HG03432 (cell line): ENCODE results near the gene HAPLN2.

ENCODE experiments used
- ATAC-seq: cut with Tn5 transposase; IDR thresholded peaks from one replicate; pipeline ENCODE4 v1.9.1; 2021; ENCODE audit warnings: mild to moderate bottlenecking, moderate library complexity; ENCODE audit not compliant: unreplicated experiment

HAPLN2 gene

GRCh38 chr1:156643778-156644092 is 24.5 kb downstream of the HAPLN2 start:
- ATAC-seq, result no peak

DNA sequence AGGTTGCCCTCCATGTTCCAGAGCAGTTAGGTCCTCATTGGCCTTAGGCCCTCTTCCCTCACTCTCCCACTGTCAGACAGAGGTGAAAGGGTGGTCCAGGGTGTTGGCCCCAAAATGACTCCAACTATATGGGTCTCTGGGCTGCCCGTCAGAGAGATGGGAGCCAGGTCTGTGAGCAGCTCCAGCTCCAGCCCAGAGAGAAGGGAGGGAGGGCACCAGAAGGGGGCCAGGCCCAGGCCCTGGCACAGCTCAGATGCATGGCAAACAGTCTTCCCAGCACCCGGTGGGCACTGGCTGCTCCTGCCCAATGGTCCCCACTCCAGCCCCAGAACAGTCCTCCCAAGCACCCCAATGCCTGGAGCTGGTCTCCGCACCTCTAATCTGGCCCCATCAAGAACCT is 24.9 kb downstream of the HAPLN2 start:
- ATAC-seq, result no peak

DNA sequence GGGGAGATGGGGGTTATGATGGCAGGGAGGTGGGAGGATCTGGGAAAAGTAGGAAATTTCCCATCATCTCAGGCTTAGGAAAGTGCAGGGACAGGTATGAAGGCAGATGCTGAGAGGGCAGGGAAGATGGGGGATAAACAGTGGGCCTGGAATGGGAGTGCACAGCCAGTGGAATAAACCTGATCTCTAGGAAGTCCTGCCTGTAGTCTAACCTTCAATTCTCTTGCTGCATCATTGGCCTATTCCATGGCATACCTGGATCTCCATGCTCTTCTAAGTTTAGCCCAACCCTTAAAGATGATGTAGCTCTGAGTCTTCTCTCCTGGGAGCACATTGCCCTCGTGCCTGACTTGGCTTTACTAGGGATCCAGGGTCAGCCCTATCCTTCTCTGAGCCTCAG is 25.4 kb downstream of the HAPLN2 start:
- ATAC-seq, result no peak

DNA sequence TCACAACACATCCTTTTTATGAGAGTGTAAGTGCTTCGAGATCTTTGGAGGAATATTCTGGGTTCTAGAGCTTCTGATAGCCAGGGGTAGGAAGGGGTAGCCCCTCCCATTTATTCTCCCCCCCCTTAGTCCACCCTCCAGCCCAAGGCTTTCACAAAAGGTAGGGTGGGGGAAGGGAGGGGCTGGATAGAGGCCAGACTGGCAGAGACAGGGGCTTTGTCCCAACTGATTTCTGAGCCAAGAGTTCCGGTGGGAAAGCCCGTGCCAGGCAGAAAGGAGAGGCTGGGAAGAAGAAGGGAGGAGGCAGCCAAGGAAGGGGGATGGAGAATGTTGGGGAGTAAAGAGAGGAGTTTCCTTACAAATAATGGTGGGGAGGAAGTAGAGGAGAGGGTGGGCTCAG is 25.8 kb downstream of the HAPLN2 start:
- ATAC-seq, result no peak

DNA sequence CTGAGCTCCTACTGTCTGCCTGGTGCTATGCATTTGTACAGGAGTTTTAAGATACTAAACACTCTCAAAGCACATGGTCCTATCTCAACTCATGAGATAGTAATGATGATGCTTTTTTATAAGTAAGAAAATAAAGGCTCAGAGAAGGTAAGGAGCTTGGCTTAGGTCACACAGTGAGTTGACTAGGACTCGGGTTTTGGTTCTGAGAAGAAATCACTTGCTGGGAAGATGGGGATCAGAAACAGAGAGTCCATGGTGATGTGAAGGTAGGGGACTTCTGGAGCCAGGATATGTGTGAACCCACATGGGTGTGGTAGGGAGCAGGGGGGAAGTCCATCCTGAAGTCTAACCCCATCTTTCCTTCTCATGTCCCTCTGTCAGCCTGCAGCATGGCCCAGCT is 26.5 kb downstream of the HAPLN2 start:
- no peak for ATAC-seq

- ATAC-seq, result no peak
Observed at GRCh38 chr1:156646738-156647211, 27.6 kb downstream of the HAPLN2 start.

GRCh38 chr1:156647351-156647750 is 28.1 kb downstream of the HAPLN2 start:
- ATAC-seq, result no peak

DNA sequence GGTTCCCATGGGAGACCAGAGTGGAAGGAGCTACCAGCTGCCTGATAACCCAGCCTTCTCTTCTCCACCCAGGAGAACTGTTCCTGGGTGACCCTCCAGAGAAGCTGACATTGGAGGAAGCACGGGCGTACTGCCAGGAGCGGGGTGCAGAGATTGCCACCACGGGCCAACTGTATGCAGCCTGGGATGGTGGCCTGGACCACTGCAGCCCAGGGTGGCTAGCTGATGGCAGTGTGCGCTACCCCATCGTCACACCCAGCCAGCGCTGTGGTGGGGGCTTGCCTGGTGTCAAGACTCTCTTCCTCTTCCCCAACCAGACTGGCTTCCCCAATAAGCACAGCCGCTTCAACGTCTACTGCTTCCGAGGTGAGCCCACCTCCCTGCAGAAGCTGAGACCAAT is 29.3 kb downstream of the HAPLN2 start:
- ATAC-seq, result no peak

DNA sequence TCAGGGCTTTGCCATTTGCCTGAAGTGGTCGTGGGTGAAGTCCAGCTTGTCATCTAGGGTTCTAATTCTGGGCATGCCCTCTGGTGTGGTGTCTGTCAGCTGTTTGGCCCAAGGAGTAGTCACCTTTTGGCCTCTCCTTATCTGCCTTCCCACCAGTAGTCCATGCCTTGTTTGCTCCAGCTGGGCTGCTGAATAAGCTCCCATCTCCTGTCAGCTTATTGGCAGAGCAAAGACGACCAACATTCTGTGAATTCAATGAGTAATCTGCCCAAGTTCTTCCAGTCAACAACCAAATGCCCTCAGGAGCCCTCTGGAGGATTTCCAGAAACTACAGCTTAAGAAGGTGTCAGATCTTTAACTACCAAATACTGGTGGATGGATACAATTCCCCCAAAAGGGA is 29.7 kb downstream of the HAPLN2 start:
- no peak for ATAC-seq

DNA sequence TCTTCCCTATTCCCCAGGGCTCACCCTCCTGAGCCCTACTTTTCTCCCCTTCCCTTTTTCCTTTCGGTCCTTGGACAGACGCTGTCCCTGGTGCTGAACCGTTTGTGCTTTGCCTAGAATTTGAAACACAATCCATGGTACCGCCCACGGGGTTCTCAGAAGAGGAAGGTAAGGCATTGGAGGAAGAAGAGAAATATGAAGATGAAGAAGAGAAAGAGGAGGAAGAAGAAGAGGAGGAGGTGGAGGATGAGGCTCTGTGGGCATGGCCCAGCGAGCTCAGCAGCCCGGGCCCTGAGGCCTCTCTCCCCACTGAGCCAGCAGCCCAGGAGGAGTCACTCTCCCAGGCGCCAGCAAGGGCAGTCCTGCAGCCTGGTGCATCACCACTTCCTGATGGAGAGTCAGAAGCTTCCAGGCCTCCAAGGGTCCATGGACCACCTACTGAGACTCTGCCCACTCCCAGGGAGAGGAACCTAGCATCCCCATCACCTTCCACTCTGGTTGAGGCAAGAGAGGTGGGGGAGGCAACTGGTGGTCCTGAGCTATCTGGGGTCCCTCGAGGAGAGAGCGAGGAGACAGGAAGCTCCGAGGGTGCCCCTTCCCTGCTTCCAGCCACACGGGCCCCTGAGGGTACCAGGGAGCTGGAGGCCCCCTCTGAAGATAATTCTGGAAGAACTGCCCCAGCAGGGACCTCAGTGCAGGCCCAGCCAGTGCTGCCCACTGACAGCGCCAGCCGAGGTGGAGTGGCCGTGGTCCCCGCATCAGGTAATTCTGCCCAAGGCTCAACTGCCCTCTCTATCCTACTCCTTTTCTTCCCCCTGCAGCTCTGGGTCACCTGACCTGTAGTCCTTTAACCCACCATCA is 33.1 kb downstream of the HAPLN2 start:
- ATAC-seq, result no peak

DNA sequence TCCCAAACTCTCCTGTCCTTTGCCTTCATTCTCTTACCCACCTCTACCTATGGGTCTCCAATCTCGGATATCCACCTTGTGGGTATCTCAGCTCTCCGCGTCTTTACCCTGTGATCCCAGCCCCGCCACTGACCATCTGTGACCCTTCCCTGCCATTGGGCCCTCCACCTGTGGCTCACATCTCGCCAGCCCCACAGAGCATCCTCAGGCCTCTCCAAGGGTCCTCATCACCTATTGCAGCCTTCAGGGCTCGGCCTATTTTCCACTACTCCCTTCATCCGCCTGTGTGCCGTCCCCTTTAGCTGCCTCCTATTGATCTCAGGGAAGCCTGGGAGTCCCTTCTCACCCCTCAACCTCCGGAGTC is 33.8 kb downstream of the HAPLN2 start:
- ATAC-seq, result no peak

DNA sequence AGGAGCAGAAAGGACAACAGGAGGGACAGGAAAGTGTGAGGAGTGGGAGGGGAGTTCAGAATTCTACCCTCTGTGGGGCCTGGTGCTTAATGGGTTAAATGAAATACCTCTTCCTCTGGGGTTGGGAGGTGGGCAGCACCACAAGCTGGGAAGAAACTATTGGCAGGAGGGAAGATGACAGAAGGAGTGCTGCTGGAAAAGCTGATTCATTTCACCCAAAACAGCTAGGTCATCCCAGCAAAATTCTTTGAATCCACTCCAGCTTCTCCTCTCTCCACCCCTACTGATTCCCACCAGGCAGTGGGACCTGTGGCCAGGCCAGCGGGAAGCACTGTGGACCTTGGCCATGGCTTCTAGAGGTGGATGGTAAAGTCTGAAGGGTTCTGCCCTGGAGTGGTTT is 35.5 kb downstream of the HAPLN2 start:
- no peak for ATAC-seq

DNA sequence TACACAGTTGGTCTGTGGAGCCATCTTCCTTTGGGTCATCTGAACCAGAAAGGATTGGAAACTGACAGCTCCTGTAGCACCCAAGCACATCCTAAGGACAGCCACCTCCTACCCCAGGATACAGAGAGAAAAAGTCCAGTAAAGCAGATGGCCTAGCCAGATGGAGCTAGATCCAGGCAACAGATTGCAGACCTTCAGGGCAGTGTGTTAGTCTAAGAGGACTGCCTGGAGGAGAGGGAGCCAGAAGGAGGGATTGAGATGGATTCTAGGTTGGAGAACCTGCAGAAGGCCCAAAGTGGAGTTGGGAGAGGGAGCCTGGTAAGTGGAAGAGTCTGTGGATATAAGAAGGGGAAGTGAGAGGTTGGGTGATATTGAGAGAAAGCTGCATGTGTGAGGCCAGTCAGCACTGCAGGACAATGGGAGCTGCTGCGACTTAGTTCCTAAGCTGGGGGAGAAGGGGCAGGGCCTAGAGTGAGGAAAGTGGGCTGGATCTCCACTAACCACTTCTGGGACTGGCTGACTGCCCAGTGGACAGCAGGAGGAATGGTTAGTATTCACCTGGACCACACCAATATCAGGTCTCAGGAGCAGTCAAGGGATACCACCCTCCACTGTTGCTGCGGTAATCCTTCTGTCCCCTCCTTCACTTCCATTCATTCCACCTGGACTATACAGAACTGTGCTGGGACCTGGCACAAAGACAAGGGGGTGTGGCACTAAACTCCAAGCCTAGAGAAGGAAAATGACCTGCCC is 36.1 kb downstream of the HAPLN2 start:
- no peak for ATAC-seq

DNA sequence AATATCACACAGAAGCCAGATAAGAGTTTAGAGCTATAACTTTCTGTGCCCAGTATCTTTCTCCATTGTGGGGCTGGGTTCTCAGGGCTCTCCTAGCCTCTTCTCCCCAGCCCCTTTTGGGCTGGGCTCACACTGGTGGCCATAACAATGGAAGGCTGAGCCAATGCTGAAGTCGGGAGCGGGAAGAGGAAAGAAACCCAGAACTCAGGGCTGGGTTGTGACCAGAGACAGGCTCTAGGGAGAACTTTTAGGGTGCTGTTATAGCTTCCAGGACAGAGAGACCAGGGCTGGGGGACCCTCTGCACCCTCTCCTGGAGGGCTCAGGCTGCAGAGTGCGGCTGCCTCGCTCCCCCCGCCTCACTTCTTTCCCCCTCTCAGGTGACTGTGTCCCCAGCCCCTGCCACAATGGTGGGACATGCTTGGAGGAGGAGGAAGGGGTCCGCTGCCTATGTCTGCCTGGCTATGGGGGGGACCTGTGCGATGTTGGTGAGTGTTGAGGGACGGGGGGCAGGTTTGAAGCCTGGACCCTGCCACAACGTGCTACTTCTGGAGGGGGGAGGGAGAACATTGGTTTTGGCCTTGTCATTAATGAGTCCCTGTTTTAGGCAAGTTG is 36.8 kb downstream of the HAPLN2 start:
- no peak for ATAC-seq

DNA sequence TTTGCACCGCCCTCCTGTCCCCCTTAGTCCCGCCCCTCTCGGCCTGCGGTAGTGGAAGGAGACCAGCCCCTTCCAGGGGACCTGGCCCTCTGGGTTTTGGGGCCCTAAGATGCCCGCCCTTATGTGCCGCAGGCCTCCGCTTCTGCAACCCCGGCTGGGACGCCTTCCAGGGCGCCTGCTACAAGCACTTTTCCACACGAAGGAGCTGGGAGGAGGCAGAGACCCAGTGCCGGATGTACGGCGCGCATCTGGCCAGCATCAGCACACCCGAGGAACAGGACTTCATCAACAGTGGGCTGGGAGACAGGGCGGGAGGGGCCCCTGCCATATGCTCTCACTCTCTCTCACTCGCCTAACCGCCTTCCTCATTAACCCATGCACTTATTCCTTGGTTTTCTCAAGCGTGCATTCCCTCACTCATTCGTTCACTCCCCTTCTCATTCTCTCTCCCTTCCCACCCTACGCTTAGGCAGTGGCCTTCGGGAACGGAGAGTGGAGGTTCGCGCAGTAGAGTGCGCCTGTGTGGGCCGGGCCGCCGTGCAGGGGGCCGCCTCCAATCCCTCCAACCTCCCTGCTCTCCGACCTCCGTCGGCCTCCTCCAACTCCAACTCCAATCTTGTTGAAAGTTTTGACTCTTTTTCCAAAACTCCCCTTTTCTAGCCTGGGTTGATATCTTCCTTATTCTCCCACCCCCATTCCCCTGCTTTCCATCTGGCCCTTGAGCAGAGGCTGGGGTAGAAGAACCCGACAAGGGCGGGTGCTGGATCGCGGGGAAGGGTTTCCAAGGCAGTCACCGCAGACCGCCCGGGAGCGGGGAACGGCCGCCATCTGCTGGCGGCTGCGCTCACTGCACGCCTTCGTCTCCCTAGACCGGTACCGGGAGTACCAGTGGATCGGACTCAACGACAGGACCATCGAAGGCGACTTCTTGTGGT is 37.9 kb downstream of the HAPLN2 start:
- ATAC-seq, result no peak

GRCh38 chr1:156657741-156658319 is 38.6 kb downstream of the HAPLN2 start:
- ATAC-seq, result no peak

DNA sequence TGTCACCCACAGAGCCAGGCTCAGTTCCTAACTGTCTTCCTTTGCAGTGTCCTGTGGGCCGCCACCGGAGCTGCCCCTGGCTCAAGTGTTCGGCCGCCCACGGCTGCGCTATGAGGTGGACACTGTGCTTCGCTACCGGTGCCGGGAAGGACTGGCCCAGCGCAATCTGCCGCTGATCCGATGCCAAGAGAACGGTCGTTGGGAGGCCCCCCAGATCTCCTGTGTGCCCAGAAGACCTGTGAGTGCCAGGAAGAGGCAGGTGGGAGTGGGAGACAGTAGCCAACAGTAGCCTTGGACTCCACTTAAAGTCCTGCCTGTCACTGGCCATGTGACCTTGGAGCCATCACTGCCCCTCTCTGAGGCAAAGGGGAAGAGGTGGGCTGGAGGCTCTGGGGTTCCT is 39.3 kb downstream of the HAPLN2 start:
- no peak for ATAC-seq

GRCh38 chr1:156658945-156659574 is 39.8 kb downstream of the HAPLN2 start:
- no peak for ATAC-seq

GRCh38 chr1:156659661-156659987 is 40.4 kb downstream of the HAPLN2 start:
- ATAC-seq, result no peak
